NCI-H187 (cell line): Measurements from ENCODE around the gene TNFRSF4.

Experiments
- DNase-seq, 2 experiments: peaks; one replicate each; lab custom pipeline; 2025; lab: John Stamatoyannopoulos, UW

The TNFRSF4 gene

GRCh38 chr1:1182491-1183220 lies 31.3 kb downstream of the TNFRSF4 start:
- no peak for DNase-seq

DNA sequence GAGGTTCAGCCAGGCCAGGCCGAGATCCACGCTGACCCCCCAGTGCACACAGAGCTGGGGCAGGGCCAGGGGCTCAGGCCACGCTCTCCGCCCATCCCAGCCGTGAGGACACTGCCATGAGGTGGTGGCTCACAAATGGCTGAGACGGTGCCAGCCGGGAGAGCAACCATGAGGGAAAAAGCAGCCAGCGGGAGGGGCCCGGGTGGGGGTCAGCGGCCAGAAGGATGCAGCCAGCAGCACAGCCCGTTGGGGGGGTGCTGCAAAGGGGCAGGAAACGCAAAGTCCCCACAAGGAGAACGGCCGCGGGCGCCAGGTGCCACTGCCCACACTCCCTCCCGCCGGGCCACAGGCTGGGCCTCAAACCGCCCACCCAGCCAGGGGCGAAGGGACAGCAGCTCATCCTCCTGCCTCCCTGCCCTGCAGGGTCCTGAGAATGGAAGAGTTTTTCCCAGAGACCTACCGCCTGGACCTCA lies 32.0 kb downstream of the TNFRSF4 start:
- DNase-seq: no peak

DNA sequence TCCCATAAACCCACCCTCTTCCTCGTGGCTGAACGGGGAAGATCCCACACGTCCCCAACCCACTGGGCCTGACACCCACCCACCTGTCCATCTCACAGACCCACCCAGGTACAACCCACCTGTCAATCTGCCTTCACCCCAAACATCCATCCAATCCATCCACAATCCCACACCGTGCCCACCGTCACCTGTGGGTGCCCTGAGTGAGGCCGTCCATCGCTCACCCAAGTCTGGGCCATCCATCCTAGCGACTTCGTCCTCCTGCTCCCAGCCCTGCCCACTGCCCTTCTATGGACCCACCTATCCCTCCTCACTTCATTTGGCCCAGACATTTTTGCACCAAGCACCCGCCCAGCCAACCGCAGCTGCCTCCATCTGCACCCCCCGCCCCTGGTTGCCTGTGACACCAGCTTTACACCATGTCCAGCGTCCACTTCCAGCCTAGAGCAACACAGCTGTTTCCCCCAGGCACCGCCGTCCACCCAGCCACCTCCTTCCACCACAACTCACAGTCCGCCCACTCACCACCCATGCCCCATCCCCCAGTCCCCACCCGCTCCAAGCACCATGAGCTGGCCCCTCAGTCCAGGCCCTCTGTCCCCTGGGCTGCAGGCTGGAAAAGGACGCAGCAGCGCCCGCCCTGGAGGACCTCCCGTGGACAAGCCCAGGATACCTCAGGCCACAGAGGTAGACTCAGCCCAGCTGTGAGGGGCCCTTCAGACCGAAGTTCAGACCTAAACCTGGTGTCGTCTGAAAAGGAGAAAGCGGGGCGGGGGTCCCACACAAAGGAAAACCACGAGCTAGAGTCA lies 32.6 kb downstream of the TNFRSF4 start:
- DNase-seq: no peak

GRCh38 chr1:1179983-1180861 lies 33.7 kb downstream of the TNFRSF4 start:
- no peak for DNase-seq

GRCh38 chr1:1179346-1179982 lies 34.5 kb downstream of the TNFRSF4 start:
- DNase-seq: no peak

GRCh38 chr1:1178794-1179331 lies 35.1 kb downstream of the TNFRSF4 start:
- no peak for DNase-seq

GRCh38 chr1:1177452-1178206 lies 36.3 kb downstream of the TNFRSF4 start:
- no peak for DNase-seq

- DNase-seq: no peak
Observed at GRCh38 chr1:1176931-1177330, 37.0 kb downstream of the TNFRSF4 start.

DNA sequence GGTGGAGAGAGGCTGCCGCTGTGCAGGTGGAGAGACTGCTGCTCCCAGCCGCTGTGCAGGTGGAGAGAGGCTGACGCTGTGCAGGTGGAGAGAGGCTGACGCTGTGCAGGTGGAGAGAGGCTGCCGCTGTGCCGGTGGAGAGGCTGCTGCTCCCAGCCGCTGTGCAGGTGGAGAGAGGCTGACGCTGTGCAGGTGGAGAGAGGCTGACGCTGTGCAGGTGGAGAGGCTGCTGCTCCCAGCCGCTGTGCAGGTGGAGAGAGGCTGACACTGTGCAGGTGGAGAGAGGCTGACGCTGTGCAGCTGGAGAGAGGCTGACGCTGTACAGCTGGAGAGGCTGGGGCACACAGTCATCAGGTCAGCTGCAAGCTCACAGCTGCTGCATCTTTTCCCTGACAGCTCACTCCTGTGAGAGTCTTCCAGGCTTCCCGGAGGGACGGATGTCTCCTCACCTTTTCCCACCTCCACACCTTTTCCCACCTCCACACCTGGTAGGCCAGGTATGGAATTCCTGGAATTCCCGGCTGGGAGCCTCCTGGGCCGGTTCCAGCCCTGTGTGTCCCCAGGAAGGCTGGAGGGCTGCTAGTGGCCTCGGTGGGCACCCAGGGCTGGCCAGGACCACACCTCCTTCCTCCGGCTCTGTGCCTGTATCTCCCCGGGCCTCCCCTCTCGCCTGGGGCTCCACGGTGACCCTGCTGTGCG lies 37.7 kb downstream of the TNFRSF4 start:
- DNase-seq: peak; percentile 55 to 69

DNA sequence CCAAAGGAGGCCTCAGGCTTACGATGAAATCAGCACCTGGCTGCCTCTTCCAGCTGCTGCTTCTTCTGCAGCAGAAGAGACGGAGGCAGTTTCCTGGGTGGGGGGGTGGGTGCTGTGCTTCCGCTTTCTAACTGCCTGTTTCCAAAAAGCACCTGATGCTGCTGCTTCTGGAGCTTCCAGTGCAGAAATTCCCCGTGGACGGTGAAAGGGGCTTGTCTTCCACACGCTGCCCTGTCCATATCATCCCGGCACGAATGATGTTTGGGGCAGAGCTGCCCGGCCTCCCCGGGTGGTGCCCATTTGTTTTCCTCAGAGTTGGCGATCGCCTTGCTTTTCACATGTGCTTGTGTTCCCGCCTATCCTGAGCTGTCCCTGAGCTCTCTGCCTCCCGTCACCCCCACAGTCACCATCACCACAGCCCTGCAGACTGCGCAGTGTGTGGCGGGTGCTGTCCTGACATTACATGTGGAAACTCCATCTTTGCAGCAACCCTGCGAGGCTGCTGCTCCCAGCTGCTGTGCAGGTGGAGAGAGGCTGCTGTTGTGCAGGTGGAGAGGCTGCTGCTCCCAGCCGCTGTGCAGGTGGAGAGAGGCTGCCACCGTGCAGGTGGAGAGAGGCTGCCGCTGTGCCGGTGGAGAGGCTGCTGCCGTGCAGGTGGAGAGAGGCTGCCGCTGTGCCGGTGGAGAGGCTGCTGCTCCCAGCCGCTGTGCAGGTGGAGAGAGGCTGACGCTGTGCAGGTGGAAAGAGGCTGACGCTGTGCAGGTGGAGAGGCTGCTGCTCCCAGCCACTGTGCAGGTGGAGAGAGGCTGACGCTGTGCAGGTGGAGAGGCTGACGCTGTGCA lies 38.5 kb downstream of the TNFRSF4 start:
- DNase-seq: peak; percentile 64 to 91

GRCh38 chr1:1173793-1174415 lies 40.0 kb downstream of the TNFRSF4 start, which contains the start of gene TTLL10:
TTLL10 (plus strand) TSS chr1:1173880; CDS start chr1:1179216, 5,336 bp downstream.
- no peak for DNase-seq

DNA sequence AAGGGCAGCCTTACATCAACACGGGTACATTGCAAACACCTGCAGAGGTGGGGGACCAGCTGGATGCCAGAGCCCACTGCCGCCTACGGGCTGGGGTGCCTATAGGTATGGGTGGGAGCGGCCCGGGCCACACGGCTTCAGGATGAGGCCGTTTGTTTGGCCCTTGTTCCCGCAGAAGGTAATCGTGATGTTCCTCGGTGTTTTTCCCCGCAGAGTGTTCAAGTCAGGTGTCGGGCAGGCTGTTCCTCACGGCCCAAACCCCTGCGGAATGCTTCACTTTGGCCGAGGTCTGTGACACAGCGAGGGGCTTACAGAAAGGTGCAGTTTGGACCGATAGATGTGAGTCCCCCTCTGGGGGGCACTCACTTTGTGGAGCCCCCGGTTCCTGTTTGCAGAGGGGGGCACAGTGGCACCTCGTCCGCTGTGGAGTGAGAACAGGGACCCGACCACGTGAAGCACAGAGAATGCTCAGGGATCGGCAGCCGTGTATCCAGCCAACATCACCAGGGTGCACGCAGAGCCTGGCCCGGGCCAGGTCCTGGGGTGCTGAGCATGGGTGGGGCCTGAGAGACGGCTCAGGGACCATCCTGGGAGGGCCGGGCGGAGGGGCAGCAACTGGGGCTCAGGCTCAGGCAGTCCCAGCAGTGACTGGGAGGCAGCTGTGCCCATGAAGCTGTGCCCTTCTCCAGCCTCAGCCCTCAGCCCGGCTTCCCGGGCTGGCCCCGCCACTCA lies 40.7 kb downstream of the TNFRSF4 start:
- no peak for DNase-seq

DNA sequence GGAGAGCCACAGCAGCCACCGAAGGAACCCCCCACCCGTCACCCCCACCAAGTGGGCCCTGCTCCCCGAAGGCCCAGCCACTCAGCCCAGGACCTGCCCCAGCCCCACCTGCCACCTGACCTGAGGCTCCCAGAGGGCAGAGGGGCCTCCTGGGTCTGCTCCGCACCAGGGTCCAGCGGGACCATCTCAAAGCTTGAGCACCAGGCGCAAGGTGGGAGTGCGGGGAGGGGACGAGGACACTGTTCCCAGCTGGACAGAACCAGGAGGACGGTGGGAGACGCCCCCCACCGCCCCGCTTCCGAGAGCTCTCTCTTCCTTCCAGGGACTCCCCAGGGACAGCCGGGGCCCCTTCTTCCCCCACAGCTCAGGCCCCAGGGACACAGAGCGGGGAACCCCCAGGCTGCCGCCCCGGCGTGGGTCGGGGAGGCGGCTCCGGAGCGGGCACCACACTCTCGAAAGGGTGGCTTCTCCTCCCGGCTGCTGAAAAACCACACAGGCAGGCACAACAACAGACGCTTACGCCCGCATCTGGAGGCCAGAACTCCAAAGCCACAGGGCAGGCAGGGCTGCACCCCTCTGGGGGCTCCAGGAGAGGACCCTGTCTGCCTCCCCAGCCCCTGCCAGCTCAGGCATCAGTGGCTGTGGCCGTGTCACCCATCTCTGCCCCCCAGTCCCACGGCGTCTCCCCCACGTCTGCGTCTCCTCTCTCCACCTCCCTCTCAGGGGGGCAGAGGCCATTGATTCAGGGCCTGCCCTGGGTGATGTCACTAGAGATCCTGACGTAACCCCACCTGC lies 42.2 kb downstream of the TNFRSF4 start:
- DNase-seq: no peak

DNA sequence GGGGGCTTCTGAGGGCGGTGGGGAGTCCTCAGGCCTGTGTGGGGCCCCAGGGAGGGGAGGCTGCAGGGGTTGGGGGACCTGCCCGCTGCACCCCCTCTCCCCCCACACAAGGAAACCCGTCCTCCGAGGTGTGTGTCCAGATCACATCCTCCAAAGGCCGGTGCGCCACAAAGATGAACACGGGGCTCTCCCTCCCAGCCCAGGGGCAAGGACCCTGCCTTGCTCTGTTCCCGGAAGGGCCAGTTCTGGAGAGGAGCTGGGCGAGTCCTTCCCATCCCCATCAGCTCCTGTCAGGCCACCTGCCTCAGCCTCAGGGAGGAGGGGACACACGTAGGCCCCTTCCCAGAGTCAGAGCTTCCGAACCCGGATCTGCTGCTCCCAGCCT lies 42.8 kb downstream of the TNFRSF4 start:
- DNase-seq: no peak

GRCh38 chr1:1170215-1171091 lies 43.5 kb downstream of the TNFRSF4 start:
- no peak for DNase-seq
